ENCODE data around the gene RCVRN.

RCVRN gene

DNA sequence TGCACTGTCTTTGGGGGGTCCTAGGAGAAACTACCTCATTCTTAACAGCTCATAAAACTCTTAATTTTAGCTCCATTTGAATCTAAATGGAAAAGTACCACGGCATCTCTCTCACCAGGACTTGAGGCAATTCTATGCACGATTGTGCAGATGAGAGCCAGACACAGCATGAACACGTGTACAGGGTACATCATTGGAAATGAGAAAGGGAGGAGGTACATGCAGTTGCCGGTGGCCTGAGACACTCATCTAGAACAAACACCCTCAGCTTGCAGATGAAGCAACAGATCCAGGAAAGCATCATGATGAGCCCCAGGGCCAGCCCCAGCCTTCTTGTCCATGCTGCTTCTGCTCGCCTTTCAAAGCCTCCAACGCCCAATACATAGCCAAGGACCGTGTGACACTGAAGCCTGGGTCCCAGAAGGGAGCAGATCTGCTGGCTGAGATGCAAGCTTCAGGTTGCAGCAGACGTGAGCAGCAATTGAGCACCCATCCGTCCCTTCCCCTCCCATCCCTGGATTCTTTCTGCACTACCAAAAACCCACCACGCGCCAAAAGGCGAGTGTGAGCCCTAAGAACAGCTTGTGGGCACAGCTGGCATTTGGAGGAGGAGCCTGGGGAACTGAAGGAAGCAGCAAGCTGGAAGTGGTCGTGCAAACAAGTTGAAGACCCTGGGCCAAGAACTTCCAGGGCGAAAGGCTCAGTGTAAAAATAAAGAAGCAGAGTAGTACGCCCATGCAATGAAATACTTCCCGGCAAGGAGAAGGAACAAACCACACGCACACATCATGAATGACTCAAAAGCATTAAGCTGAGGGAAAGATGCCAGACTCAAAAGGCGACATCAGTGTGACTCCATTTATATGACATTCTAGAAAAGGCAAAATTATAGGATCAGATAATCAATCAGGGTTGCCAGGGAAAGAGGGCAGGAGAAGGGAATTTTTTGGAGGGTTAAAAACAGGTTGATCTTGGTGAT is 7.3 kb upstream of the RCVRN start:
- H3K9me3 ChIP-seq: no peaks in the 10 kb centered on the region
- H3K36me3 ChIP-seq: peaks cover 43% of the 10 kb centered on the region
- H3K27me3 ChIP-seq: no peaks in the 10 kb centered on the region
- no peak overlapping the region for H3K4me3 ChIP-seq
- no peak for TF ChIP-seq Cebpa-rat (IDR thresholded peaks at IDR 0.05)
- H3K4me2 ChIP-seq: peak overlapping the region; percentile 32; the same call in 1 of the 2 replicates
- peaks cover 54% of the 10 kb centered on the region for H3K4me1 ChIP-seq
- no peaks in the 10 kb centered on the region for H4K20me1 ChIP-seq
- no peak overlapping the region for H3K9ac ChIP-seq
- H3K27ac ChIP-seq: no peak overlapping the region

DNA sequence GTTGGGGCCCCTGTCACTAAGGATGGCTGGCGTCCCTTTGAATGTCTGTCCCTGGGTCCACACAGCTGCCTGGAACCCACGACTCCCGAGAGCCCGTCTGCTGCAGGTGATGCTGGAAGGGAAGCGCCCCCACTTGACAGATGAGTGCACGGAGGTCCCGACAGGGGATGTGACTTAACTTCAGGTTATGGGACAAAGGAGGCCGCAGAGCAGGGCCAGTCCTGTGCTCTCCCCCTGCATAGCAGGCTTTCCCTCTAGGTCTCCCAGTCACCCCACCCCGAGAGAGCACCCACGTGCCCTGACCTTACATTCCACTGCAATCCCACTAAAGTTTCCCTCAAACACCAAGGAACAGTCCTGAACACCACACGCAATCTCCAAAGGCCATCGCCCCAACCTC is 6.0 kb upstream of the RCVRN start:
- TF ChIP-seq Cebpa-rat (IDR thresholded peaks at IDR 0.05): no peak
- Histone ChIP-seq H3K4me3 (no peak overlapping the region), H3K36me3 (peaks cover 30% of the 10 kb centered on the region), H3K27me3 (no peaks in the 10 kb centered on the region), H3K9ac (no peak overlapping the region), H3K4me1 (peaks cover 61% of the 10 kb centered on the region), H3K27ac (0 out of 2 replicates have a peak overlapping the region, but pooled peaks have one; percentile 8), H4K20me1 (no peaks in the 10 kb centered on the region), H3K4me2 (peak overlapping the region; percentile 40), H3K9me3 (no peaks in the 10 kb centered on the region)

DNA sequence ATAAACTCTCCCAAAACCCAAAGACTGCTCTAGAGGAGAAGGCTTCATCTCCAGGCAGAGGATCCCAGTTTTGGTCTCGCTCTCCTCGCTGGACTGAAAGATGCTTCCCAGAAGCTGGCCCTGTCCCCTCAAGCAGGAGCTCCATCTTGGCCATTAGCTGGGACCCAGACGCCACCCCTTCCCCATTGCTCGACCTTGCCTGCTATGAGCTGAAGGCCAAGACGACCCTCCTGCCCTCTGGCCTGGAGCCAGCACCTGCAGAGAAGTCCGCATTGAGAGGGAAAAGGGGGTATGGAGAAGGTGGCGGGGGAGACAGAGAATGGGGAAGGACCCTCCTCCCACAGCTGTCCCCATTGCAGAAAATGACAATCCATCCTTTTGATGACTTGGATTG is 3.6 kb upstream of the RCVRN start:
- TF ChIP-seq Cebpa-rat (IDR thresholded peaks at IDR 0.05): no peak
- H3K4me3 ChIP-seq: no peak overlapping the region

DNA sequence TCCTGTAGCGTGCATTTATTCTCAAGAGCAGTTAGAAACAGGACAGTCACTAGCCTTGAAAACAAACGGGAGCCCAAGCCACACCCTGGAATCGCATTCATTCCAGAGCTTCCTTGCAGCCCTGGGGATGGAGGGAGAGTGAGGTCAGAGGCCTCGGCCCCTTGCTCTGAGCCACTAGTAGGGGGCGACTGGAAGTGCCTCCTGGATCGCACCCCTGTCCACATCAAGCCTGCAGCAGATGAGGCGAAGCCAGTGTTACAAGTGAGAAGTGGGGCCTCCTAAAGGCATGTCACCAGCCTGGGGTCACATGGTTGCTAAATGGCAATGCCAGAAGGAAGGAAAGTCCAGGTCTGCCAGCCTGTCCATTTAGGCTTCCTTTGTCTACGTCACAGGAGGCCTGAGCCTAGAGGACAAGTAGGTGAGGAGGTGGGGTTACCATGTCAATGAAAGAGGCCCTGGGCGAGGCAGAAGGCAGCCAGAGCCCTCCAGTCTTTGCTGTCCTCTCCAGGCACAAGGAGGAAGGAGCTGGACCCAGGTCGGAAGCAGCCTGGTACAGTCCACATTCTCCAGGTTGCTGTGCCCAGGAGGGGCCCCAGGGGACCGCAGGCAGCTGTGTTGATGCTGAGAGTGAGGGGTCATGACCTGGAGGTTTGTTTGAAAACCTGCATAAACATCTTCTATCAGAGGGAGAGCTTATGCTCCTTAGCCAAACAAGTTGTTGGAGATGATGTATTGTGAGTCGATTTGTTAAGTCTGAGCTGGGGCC is 3.0 kb upstream of the RCVRN start:
- Histone ChIP-seq H3K4me2 (peak overlapping the region; percentile 57), H3K9me3 (no peaks in the 10 kb centered on the region), H3K4me3 (no peak overlapping the region), H3K4me1 (peaks cover 60% of the 10 kb centered on the region), H3K27me3 (no peaks in the 10 kb centered on the region), H3K9ac (peak overlapping the region; percentile 10; the same call in 1 of the 2 replicates), H3K36me3 (peaks cover under 1% of the 10 kb centered on the region; the same call in 1 of the 2 replicates), H4K20me1 (no peaks in the 10 kb centered on the region), H3K27ac (peak overlapping the region; percentile 3)
- TF ChIP-seq Cebpa-rat (IDR thresholded peaks at IDR 0.05): no peak

More for the DNA sequence above, 3.6 kb upstream of the RCVRN start:
- Histone ChIP-seq H3K27ac (peak overlapping the region; percentile 3; the same call in 1 of the 2 replicates), H3K9ac (peak overlapping the region; percentile 10; the same call in 1 of the 2 replicates), H3K36me3 (peaks cover 6% of the 10 kb centered on the region; the same call in 1 of the 2 replicates), H4K20me1 (no peaks in the 10 kb centered on the region), H3K4me1 (peaks cover 61% of the 10 kb centered on the region), H3K4me2 (peak overlapping the region; percentile 57), H3K27me3 (no peaks in the 10 kb centered on the region), H3K9me3 (no peaks in the 10 kb centered on the region)

DNA sequence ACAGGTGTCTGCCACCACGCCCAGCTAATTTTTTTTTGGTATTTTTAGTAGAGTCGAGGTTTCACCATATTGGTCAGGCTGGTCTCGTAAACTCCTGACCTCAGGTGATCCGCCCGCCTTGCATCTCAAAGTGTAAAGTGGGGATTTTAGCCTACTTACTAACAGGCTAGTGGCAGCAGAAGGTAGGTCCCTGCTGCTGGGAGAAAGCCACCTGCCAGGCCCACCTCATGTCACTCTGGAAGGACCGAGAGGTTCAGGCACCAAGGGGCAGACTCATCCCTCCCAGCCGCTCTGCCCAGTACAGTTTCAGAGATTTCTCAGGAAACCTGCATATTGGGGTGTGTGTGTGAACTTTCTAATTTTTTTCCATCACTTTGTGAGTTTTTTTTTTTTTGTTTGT is 2.1 kb upstream of the RCVRN start:
- Histone ChIP-seq H3K27me3 (no peaks in the 10 kb centered on the region), H3K36me3 (no peaks in the 10 kb centered on the region), H3K4me2 (no peak overlapping the region), H3K9ac (no peak overlapping the region), H4K20me1 (no peaks in the 10 kb centered on the region), H3K27ac (no peak overlapping the region), H3K4me1 (peaks cover 51% of the 10 kb centered on the region), H3K4me3 (no peak overlapping the region), H3K9me3 (no peaks in the 10 kb centered on the region)
- TF ChIP-seq Cebpa-rat (IDR thresholded peaks at IDR 0.05): no peak

DNA sequence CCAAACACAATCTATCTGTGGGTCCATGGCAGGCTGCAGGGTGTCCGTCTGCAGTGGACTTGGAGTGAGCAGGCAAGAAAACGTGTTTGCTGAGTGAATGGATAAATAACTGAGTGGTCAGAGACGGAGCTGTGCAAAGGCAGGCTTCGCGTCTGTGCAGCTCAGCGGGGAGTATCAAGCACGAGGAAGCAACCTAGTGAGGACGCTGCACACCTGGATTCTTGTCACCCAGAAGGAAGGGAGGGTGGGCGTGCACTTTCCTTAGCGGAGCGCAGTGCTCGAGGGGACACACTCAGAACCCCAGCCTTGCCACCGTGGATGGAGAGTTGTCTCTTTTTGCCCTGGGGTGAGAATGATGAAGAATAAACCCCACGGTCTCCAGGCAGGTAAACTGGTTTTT is 1.5 kb upstream of the RCVRN start:
- Histone ChIP-seq H3K9me3 (no peaks in the 10 kb centered on the region), H3K9ac (no peak overlapping the region)

DNA sequence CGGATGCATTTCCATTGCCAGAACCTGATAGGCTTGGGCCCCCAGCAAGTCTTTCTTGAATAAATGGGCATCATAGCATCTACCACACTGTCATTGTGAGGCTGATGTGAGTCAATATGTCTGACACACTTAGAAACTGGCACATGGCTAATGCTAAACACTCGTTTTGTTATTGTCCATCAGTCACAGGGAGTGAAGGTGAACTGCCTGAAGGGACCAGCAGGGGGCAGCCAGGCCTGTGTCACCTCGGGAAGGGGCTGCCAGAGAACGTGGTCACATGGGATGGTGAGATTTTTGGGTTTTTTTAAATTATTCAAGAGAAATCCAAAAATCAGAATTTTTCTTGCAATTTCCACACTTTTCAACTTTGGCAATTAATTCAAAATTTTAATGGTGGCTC is 831 bp upstream of the RCVRN start:
- H3K4me1 ChIP-seq: peaks cover 38% of the 10 kb centered on the region
- H3K4me3 ChIP-seq: no peak overlapping the region
- H3K4me2 ChIP-seq: no peak overlapping the region
- H3K9me3 ChIP-seq: no peaks in the 10 kb centered on the region
- no peak overlapping the region for H3K9ac ChIP-seq
- no peak for TF ChIP-seq Cebpa-rat (IDR thresholded peaks at IDR 0.05)
- no peak overlapping the region for H3K27ac ChIP-seq
- no peaks in the 10 kb centered on the region for H4K20me1 ChIP-seq
- no peaks in the 10 kb centered on the region for H3K27me3 ChIP-seq
- no peaks in the 10 kb centered on the region for H3K36me3 ChIP-seq

More for the DNA sequence above, 1.5 kb upstream of the RCVRN start:
- no peak for TF ChIP-seq Cebpa-rat (IDR thresholded peaks at IDR 0.05)
- H4K20me1 ChIP-seq: no peaks in the 10 kb centered on the region
- no peaks in the 10 kb centered on the region for H3K27me3 ChIP-seq
- no peak overlapping the region for H3K4me2 ChIP-seq
- no peaks in the 10 kb centered on the region for H3K36me3 ChIP-seq
- no peak overlapping the region for H3K4me3 ChIP-seq
- H3K27ac ChIP-seq: no peak overlapping the region
- H3K4me1 ChIP-seq: peaks cover 46% of the 10 kb centered on the region

DNA sequence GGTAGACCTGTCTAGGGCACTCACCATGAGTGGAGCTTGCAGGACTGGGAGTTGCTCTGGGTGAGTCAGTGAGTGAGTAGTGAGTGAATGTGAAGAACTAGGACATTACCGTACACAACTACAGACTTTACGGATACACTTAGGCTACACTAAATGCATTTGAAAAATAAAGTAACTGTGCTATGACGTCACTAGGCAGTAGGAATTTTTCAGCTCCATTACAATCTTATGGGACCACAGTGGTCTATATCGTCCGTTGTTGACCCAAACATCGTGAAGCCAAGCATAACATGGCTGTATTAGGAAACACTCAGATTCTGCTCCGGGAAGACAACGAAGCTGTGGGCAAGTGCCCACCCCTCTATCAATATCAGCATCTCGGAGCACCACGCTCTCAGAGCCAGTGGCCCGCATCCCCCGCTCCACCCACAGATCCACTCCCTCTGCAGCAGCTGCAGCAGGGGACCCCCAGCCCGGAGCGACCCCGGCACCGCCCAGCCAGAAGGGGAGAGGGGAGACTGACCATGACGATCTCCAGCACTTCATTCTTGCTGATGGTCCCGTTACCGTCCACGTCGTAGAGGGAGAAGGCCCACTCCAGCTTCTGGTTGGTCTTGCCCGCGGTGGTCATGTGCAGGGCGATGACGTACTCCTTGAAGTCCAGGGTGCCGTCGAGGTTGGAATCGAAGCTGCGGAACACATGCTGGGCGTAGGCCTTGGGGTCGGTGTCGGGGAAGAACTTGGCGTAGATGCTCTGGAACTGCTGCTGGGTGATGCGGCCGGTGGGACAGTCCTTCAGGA is 594 bp downstream of the RCVRN start:
- Histone ChIP-seq H3K9ac (no peak overlapping the region), H3K36me3 (no peaks in the 10 kb centered on the region), H3K4me1 (peaks cover 25% of the 10 kb centered on the region), H4K20me1 (no peaks in the 10 kb centered on the region), H3K4me3 (no peak overlapping the region), H3K27ac (no peak overlapping the region), H3K9me3 (no peaks in the 10 kb centered on the region), H3K27me3 (no peaks in the 10 kb centered on the region), H3K4me2 (no peak overlapping the region)
- no peak for TF ChIP-seq Cebpa-rat (IDR thresholded peaks at IDR 0.05)

DNA sequence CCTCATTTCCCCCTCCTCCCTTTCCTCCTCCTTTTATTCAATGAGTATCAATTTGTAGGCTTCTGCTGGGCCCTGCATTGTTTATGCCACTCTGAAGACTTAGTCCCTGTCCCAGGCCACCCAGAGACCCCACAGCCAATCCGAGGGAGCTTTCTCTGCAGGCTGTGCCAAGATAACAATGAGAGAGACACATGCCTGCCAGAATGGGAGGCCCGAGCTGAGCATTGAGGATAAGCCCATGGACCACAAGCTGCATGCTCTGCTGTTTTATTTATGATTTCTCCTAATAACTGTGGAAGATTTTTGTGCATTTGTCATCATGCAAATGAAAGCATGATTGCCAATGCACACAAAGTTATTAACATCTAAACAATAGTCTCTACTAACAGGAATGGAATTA is 3.0 kb downstream of the RCVRN start:
- Histone ChIP-seq H3K36me3 (no peaks in the 10 kb centered on the region), H3K27ac (no peak overlapping the region), H3K4me1 (0 out of 2 replicates have a peak, but pooled peaks cover 6% of the 10 kb centered on the region), H3K9me3 (no peaks in the 10 kb centered on the region), H3K4me2 (no peak overlapping the region), H3K9ac (no peak overlapping the region), H3K27me3 (no peaks in the 10 kb centered on the region), H4K20me1 (no peaks in the 10 kb centered on the region), H3K4me3 (no peak overlapping the region)
- TF ChIP-seq Cebpa-rat (IDR thresholded peaks at IDR 0.05): no peak
